ENCODE data around the gene B4GALNT3. TPM values are rescaled to one million over a fixed set of nuclear protein-coding genes. Genes with fewer than 3 reads are reported as not detected.
A peak's percentile ranks its signal among the peaks of the same experiment; 100 is the strongest.

B4GALNT3 gene
- total RNA-seq, 1 experiment from 2014 or later, result 2.3 TPM

- TF ChIP-seq REST (IDR thresholded peaks at IDR 0.05; ENCODE audit: insufficient read depth in 1 of 2, low read depth in 2 of 2, low read length in 1 of 2) (no peak), TCF7L2 (IDR thresholded peaks at IDR 0.05; ENCODE audit: low read depth, low read length) (no peak)
- ATAC-seq (no peak), DNase-seq (ENCODE audit: low read depth, low spot score) (no peak)
- Histone ChIP-seq H3K9me3 (ENCODE audit: control insufficient read depth, insufficient read depth, low read depth, low read length) (no peaks in the 10 kb centered on the region), H3K36me3 (ENCODE audit: control insufficient read depth, insufficient read depth, low read length) (no peaks in the 10 kb centered on the region), H3K27ac (ENCODE audit: low read length) (peak overlapping the region; percentile 48; the same call in 1 of the 2 replicates), H3K27me3 (ENCODE audit: control insufficient read depth, insufficient read depth, low read length) (no peaks in the 10 kb centered on the region), H3K4me3 (ENCODE audit: low read depth in 2 of 2, low read length in 2 of 2) (no peak overlapping the region), H3K4me1 (ENCODE audit: control insufficient read depth, insufficient read depth, low read length) (peaks cover 11% of the 10 kb centered on the region)
- intact Hi-C loops (cut with micrococcal nuclease; ENCODE audit: unreplicated experiment) (no loop called here), in situ Hi-C loops (cut with HindIII; ENCODE audit: low pct_unique_long_range_greater_than_20kb, low sequenced_read_pairs) (no loop called here)
- ChIA-PET CTCF (no interaction called here), POLR2A (no interaction called here)
- BruUV-seq (replicated peaks), result no TSS peak
Observed at GRCh38 chr12:612886-613285, 153.1 kb downstream of the B4GALNT3 start.

Other genes with a start within 250 kb of the B4GALNT3 start
- gene SLC6A12, start 245.8 kb upstream of the B4GALNT3 start, total RNA-seq (2021; ENCODE audit: unreplicated experiment), result 1.0 TPM
- gene SLC6A13, start 197.1 kb upstream of the B4GALNT3 start, total RNA-seq (2021; ENCODE audit: unreplicated experiment), result 0.57 TPM
- 49.0 TPM for gene KDM5A, start 70.6 kb upstream of the B4GALNT3 start, total RNA-seq (2021; ENCODE audit: unreplicated experiment)
- gene CCDC77, start 58.3 kb upstream of the B4GALNT3 start, total RNA-seq (2021; ENCODE audit: unreplicated experiment), result 9.8 TPM
- 1.9 TPM for gene NINJ2, start 203.5 kb downstream of the B4GALNT3 start, total RNA-seq (2021; ENCODE audit: unreplicated experiment)